ENCODE data around the gene PGA3.

GRCh38 chr11:61153593-61154095 lies 49.7 kb upstream of the PGA3 start:
- TF ChIP-seq POLR2A (IDR thresholded peaks at IDR 0.05) = no peak
- TF ChIP-seq CTCF (IDR thresholded peaks at IDR 0.05) = no peak

Measured in thyroid gland (tissue), 4 donors.